Psoas muscle (tissue), 8 donors: ENCODE results near the gene TOP3B. TPM values are rescaled to one million over a fixed set of nuclear protein-coding genes. Genes with fewer than 3 reads are reported as not detected.

Experiments
- ATAC-seq, 4 donors: fragments of 200-7000 bp; cut with Tn5 transposase; one replicate each; pipeline ENCODE4 v1.9.1; 2020; ENCODE audit warnings: moderate library complexity in 3 of 4, mild to moderate bottlenecking in 2 of 4
- DNase-seq, 2 donors: peaks; one replicate each; pipeline ENCODE4 v3.0.0-alpha.2; 2020
- H3K27ac ChIP-seq: fragments of 200-600 bp; one replicate; pipeline ENCODE4 v1.8.0; 2022
- H3K27me3 ChIP-seq, 3 donors: fragments of 200-600 bp in 1 of 3; one replicate each; pipeline versions ENCODE4 v1.6.1 to v1.8.0; 2013 to 2022; ENCODE audit warnings: low read length in 2 of 3, mild to moderate bottlenecking in 2 of 3, moderate library complexity in 1 of 3; ENCODE audit not compliant: insufficient read depth in 3 of 3
- H3K36me3 ChIP-seq, 2 donors: fragments of 200-600 bp in 1 of 2; one replicate each; pipeline versions ENCODE4 v1.6.1 to v1.8.0; 2013 to 2022; ENCODE audit warnings: low read depth in 1 of 2, mild to moderate bottlenecking in 1 of 2, moderate library complexity in 1 of 2; ENCODE audit not compliant: insufficient read depth in 1 of 2
- H3K4me1 ChIP-seq: fragments of 200-600 bp; one replicate; pipeline ENCODE4 v1.8.0; 2022
- H3K4me3 ChIP-seq: fragments of 200-600 bp; one replicate; pipeline ENCODE4 v1.8.0; 2022; ENCODE audit warnings: mild to moderate bottlenecking
- H3K9me3 ChIP-seq: fragments of 200-600 bp; one replicate; pipeline ENCODE4 v1.8.0; 2022
- whole genome bisulfite sequencing, 3 donors: extraction: QIAGEN DNeasy Blood & Tissue Kit; methylation state at CpG; one replicate each; pipeline versions ENCODE4 v1.1.6 to v1.1.7; 2013; 5-methylcytosine and 5-hydroxymethylcytosine counted together
- intact Hi-C, 2 donors: fragments of 100-400 bp; cut with DNase I; formaldehyde crosslinking; loops; one replicate each; pipeline versions ENCODE4 v1.11.0 to v1.14.2; 2022
- polyA plus RNA-seq, 3 donors: library from polyadenylated mRNA; stranded (reverse); fragments of 200-250 nt; gene quantifications; one replicate each; pipeline ENCODE4 v1.2.3, GENCODE V29; 2013
- total RNA-seq, 4 donors: library from RNA; stranded (reverse); fragmentation: NEBNext Ultra II Directional in 2 of 4; extraction: Animal tissue kit (Norgen Biotek cat#: 25700) in 2 of 4; gene quantifications; one replicate each; pipeline versions ENCODE4 v1.2.1 to v1.2.4, GENCODE V29; 2021 to 2023
- TF ChIP-seq, protein P1 (sequence below): fragments of 200-600 bp; IDR thresholded peaks from one replicate; pipeline ENCODE4 v1.8.0; 2022; ENCODE audit warnings: antibody characterized with exemption
- donor health status: healthy with polysubstance abuse.
- donor health status: DM: no; HTN: no; CAD: no; lungs with moderate emphysema.
- donor health status: Bipolar disorder and iron deficiency.
- donor health status: healthy.
- donor health status: DM: yes; HTN: yes; CAD: no.
- donor health status: DM: no; HTN: no; CAD: no.
- donor health status: DM: no; HTN: no; CAD: no.
- donor health status: DM: yes; HTN: yes; CAD: no.

Gene TOP3B
- total and polyA plus RNA-seq, 7 donors, result 5.4 to 13.5 (median 8.1) TPM

DNA sequence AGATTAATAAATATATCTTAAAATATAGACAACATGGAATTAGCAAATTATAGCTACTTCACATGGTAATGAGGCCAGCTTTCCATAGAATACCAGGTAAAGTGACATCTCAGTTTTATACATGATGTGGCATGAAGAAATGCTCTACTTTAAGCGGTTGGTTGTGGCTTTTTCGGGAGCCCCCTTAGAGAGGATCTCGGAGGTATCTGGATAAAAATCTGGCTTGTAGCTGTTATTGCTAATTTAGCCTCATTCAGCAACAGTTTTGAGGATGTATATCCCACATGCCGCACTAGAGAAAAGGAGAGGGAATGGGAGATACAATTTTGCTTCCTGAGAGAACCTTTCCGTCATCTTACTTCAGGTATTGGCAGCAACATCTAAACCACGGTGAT is 24.0 kb upstream of the TOP3B start:
- WGBS, 3 donors, result 90 to 96% (median 95%) methylated on average over 6 of the region's 6 CpGs
- no peaks in the 10 kb centered on the region for H3K4me1 ChIP-seq
- no peaks in the 10 kb centered on the region for H3K9me3 ChIP-seq
- intact Hi-C loops, result no loop called here
- H3K27ac ChIP-seq, result no peak overlapping the region
- DNase-seq (no peak), ATAC-seq (no peak)
- no peak overlapping the region for H3K4me3 ChIP-seq
- H3K27me3 ChIP-seq, result peaks cover 0 to 5% (median 1%) of the 10 kb centered on the region in 3 donors
- TF ChIP-seq, protein P1, sequence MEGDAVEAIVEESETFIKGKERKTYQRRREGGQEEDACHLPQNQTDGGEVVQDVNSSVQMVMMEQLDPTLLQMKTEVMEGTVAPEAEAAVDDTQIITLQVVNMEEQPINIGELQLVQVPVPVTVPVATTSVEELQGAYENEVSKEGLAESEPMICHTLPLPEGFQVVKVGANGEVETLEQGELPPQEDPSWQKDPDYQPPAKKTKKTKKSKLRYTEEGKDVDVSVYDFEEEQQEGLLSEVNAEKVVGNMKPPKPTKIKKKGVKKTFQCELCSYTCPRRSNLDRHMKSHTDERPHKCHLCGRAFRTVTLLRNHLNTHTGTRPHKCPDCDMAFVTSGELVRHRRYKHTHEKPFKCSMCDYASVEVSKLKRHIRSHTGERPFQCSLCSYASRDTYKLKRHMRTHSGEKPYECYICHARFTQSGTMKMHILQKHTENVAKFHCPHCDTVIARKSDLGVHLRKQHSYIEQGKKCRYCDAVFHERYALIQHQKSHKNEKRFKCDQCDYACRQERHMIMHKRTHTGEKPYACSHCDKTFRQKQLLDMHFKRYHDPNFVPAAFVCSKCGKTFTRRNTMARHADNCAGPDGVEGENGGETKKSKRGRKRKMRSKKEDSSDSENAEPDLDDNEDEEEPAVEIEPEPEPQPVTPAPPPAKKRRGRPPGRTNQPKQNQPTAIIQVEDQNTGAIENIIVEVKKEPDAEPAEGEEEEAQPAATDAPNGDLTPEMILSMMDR, result no peak
- H3K36me3 ChIP-seq, result no peaks in the 10 kb centered on the region

- 70 to 82% (median 71%) methylated on average over 5 of the region's 5 CpGs for WGBS, 3 donors
- no peak overlapping the region for H3K27ac ChIP-seq
- intact Hi-C loops, result no loop called here
- peaks cover 0 to 5% (median 1%) of the 10 kb centered on the region in 3 donors for H3K27me3 ChIP-seq
- no peak for ATAC-seq
- H3K36me3 ChIP-seq, result no peaks in the 10 kb centered on the region
- DNase-seq, result no peak
- H3K4me1 ChIP-seq, result no peaks in the 10 kb centered on the region
- TF ChIP-seq, protein P1, result no peak
- H3K4me3 ChIP-seq, result no peak overlapping the region
- no peaks in the 10 kb centered on the region for H3K9me3 ChIP-seq
Observed at GRCh38 chr22:22005945-22006595, 23.5 kb upstream of the TOP3B start.

- H3K4me1 ChIP-seq, result no peaks in the 10 kb centered on the region
- H3K4me3 ChIP-seq, result no peak overlapping the region
- no peaks in the 10 kb centered on the region for H3K36me3 ChIP-seq
- no peak overlapping the region for H3K27ac ChIP-seq
- DNase-seq (no peak), ATAC-seq (no peak)
- H3K9me3 ChIP-seq, result no peaks in the 10 kb centered on the region
- intact Hi-C loops, result no loop called here
- WGBS, 3 donors, result 68 to 84% (median 79%) methylated on average over 3 of the region's 3 CpGs
- TF ChIP-seq, protein P1, result no peak
- no peaks in the 10 kb centered on the region for H3K27me3 ChIP-seq
Observed at GRCh38 chr22:22003233-22003632, 20.6 kb upstream of the TOP3B start.

DNA sequence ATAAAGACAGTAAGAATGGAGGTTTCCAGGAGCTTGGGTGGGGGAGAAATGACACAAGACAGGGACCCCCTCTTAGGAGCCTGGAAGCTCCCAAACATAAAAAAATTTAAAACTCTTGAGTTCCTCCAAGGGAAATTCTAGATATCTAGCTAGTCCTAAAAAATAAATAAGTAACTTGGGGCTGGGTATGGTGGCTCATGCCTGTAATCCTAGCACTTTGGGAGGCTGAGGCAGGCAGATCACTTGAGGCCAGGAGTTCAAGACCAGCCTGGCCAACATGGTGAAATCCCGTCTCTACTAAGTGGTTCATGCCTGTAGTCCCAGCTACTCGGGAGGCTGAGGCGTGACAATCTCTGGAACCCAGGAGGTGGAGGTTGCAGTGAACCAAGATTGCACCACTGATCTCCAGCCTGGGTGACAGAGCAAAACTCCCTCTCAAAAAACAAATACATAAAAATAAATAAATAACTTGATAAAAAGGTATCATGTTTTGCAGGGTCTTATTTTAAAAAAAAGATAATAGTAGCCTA is 20.0 kb upstream of the TOP3B start:
- 87 to 92% (median 87%) methylated on average over 3 of the region's 3 CpGs for WGBS, 3 donors
- intact Hi-C loops, result no loop called here
- Histone ChIP-seq H3K9me3 (no peaks in the 10 kb centered on the region), H3K36me3 (no peaks in the 10 kb centered on the region), H3K27me3 (no peaks in the 10 kb centered on the region), H3K4me1 (no peaks in the 10 kb centered on the region), H3K4me3 (no peak overlapping the region), H3K27ac (no peak overlapping the region)
- TF ChIP-seq, protein P1, result no peak
- ATAC-seq (no peak), DNase-seq (no peak)
